ENCODE results near the gene ETFDH.
"Not testable (repeated sequence)": the region's sequence is repeated elsewhere in the genome, so short reads cannot be mapped to it uniquely, and the experiment has no call there.

The ETFDH gene

DNA sequence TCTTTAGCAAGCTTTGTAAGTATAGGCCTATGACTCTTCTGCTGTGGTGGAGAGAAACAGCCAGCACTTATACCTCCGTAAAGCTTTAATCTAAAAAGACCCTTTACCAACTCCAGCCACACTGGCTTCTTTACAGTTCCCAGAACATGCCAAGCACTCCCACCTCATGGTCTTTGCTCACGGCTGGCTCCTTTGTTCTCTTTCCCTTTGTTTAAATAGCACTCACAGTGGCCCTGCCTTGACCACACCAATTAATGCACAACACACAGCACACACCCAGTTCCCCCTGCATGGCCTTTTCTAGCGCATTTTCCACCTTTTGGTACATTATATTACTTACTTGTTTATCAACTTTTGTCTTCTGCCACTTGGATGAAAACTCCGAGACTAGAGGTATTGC is 32.2 kb downstream of the ETFDH start:
- Mint-ChIP-seq H3K36me3 (ENCODE audit: insufficient read depth) (peaks cover 16% of the 10 kb centered on the region), H3K27ac (ENCODE audit: low read depth) (no peak overlapping the region), H3K4me3 (no peak overlapping the region), H3K9me3 (no peaks in the 10 kb centered on the region), H3K27me3 (no peaks in the 10 kb centered on the region), H3K4me1 (no peaks in the 10 kb centered on the region)
- DNase-seq (ENCODE audit: low spot score in 2 of 2) (no peak), ATAC-seq (replicated peaks; ENCODE audit: extremely low read depth, poor library complexity, severe bottlenecking) (no peak)

DNA sequence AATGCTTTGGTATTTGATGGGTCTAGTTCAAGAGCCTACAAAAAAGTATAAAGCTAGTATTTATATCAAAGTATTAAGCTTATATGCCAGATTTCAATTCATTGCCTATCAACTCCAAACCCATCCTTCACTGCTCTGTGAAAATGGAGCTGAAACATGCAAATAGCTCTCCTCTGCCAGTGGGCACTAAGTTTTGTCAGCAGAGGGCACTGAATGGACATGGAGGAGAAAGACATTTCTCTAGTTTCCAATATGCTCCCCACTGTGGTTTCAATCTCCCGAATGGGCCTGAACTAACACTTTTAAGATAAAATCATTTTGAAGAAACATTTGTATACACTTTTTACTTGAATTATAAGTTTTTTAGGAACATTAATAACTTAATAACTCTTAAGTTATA is 38.7 kb downstream of the ETFDH start:
- no peak for DNase-seq (ENCODE audit: low spot score in 2 of 2)
- H3K9me3 Mint-ChIP-seq = no peaks in the 10 kb centered on the region
- no peaks in the 10 kb centered on the region for H3K4me1 Mint-ChIP-seq
- H3K4me3 Mint-ChIP-seq = no peak overlapping the region
- no peaks in the 10 kb centered on the region for H3K27me3 Mint-ChIP-seq
- H3K36me3 Mint-ChIP-seq (ENCODE audit: insufficient read depth) = peaks cover 69% of the 10 kb centered on the region
- ATAC-seq (replicated peaks; ENCODE audit: extremely low read depth, poor library complexity, severe bottlenecking) = no peak
- peak overlapping the region; percentile 19 for H3K27ac Mint-ChIP-seq (ENCODE audit: low read depth)

DNA sequence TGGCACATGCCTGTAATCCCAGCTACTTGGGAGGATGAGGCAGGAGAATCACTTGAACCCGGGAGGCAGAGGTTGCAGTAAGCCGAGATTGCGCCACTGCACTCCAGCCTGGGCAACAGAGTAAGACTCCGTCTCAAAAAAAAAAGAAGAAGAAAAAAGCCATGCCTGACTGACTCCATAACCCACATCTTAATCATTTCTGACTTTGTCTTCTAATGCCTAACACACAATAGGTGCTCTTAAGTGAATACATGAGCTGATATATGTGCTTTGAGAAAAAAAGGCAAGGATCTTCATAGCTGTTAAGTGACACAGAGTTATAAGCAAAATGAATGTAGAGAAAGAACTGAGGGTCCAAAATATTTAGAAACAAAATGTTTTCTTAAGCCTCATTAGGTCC is 40.5 kb downstream of the ETFDH start:
- not testable (repeated sequence) for DNase-seq (ENCODE audit: low spot score in 2 of 2); ATAC-seq (replicated peaks; ENCODE audit: extremely low read depth, poor library complexity, severe bottlenecking); H3K9me3 Mint-ChIP-seq; H3K4me1 Mint-ChIP-seq; H3K27me3 Mint-ChIP-seq; H3K4me3 Mint-ChIP-seq
- Mint-ChIP-seq H3K27ac (ENCODE audit: low read depth) (peak overlapping the region; percentile 51), H3K36me3 (ENCODE audit: insufficient read depth) (peaks cover 76% of the 10 kb centered on the region)

DNA sequence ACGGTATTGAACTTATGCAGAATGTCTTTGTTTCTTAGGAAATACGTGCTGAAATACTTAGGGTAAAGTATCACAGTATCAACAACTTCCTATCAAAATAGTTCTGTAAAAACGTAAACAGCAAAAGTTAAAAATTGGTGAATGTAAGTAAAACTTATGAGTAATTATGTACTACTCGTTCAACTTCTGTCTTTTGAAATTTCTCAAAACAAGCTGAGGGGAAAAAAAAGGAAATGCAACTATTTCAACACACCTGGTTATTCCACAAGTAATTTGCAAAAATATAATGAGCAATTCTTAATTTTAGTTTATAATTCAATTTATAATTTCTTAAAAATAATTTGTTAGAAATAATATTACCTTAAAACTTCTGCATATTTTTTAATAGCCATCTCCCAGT is 42.8 kb downstream of the ETFDH start:
- Mint-ChIP-seq H3K4me3 (no peak overlapping the region), H3K27me3 (no peaks in the 10 kb centered on the region), H3K9me3 (no peaks in the 10 kb centered on the region), H3K27ac (ENCODE audit: low read depth) (no peak overlapping the region), H3K4me1 (peaks cover 17% of the 10 kb centered on the region), H3K36me3 (ENCODE audit: insufficient read depth) (peaks cover 79% of the 10 kb centered on the region)
- ATAC-seq (replicated peaks; ENCODE audit: extremely low read depth, poor library complexity, severe bottlenecking) = no peak
- DNase-seq (ENCODE audit: low spot score in 2 of 2) = no peak

DNA sequence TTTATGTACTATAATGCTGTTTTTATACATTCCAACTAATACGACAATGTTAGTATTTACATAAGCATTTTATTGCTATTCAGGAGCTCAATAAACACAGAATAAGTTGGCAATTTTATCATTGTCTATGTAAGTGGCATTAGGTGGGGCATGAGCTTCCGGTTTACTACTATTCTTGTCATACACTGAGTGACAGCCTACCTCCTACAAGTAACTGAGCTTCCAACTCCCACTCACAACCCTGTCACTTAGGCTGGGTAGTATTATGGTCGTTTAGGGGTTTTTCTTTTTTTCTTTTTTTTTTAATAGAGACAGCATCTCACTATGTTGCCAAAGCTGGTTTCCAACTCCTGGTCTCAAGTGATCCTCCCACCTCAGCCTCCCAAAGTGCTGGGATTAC is 43.7 kb downstream of the ETFDH start:
- Mint-ChIP-seq H3K4me1 (peaks cover 17% of the 10 kb centered on the region), H3K27ac (ENCODE audit: low read depth) (no peak overlapping the region), H3K4me3 (no peak overlapping the region), H3K9me3 (no peaks in the 10 kb centered on the region), H3K27me3 (no peaks in the 10 kb centered on the region), H3K36me3 (ENCODE audit: insufficient read depth) (peaks cover 77% of the 10 kb centered on the region)
- ATAC-seq (replicated peaks; ENCODE audit: extremely low read depth, poor library complexity, severe bottlenecking) = no peak
- DNase-seq (ENCODE audit: low spot score in 2 of 2) = no peak

DNA sequence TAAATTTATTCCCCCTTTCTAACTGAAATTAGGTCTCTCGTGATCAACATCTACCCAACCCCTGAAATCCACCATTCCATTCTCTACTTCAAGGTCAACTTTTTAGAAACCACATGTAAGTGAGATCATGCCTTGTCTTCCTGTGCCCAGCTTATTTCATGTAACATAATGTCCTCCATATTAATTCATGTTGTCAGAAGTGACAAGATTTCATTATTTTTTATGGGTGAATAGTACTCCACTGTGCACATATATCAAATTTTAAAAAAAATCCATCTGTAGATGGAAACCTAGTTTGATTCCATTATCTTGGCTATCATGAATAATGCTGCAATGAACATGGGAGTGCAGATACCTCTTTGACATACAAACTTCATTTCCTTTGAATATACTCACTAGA is 49.6 kb downstream of the ETFDH start:
- peak overlapping the region; percentile 95 for H3K4me3 Mint-ChIP-seq
- H3K36me3 Mint-ChIP-seq (ENCODE audit: insufficient read depth) = peaks cover 43% of the 10 kb centered on the region
- ATAC-seq (replicated peaks; ENCODE audit: extremely low read depth, poor library complexity, severe bottlenecking) (no peak), DNase-seq (ENCODE audit: low spot score in 2 of 2) (no peak)
- peaks cover 9% of the 10 kb centered on the region for H3K27me3 Mint-ChIP-seq
- H3K4me1 Mint-ChIP-seq = peaks cover 51% of the 10 kb centered on the region
- peak overlapping the region; percentile 97 for H3K27ac Mint-ChIP-seq (ENCODE audit: low read depth)
- no peaks in the 10 kb centered on the region for H3K9me3 Mint-ChIP-seq

DNA sequence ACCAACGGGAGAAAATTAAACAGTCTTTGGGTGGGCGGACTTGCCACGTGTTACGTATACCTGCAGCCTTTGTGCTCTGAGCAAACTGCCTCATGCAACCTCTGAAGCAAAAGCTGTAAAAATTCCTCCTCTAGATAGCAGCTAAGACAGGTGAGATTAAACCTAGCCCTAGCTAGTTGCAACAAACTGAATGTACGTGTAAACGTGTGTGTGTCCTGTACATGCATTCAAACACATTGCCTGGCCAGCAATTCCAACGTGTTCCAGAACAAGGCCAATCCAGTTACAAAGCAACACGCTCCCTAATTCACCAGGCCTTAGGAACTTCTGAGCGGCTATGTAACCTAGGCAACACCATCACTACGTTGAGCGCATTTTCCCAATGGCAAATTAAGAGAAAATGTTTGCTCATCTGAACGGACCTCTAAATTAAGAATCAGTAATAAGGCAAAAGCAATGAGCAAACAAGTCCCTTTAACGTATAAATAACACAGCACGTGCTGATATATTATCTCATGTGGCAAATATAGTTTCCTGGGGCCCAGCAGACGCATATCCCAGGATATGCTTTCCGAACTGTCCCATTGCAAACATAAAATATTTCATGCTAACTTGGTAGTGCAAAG is 50.3 kb downstream of the ETFDH start:
- peaks cover 38% of the 10 kb centered on the region for H3K36me3 Mint-ChIP-seq (ENCODE audit: insufficient read depth)
- H3K4me3 Mint-ChIP-seq = peak overlapping the region; percentile 95
- H3K27ac Mint-ChIP-seq (ENCODE audit: low read depth) = peak overlapping the region; percentile 97
- ATAC-seq (replicated peaks; ENCODE audit: extremely low read depth, poor library complexity, severe bottlenecking) (peak; percentile 13), DNase-seq (ENCODE audit: low spot score in 2 of 2) (no peak)
- H3K4me1 Mint-ChIP-seq = peaks cover 51% of the 10 kb centered on the region
- peaks cover 16% of the 10 kb centered on the region for H3K27me3 Mint-ChIP-seq
- H3K9me3 Mint-ChIP-seq = no peaks in the 10 kb centered on the region

DNA sequence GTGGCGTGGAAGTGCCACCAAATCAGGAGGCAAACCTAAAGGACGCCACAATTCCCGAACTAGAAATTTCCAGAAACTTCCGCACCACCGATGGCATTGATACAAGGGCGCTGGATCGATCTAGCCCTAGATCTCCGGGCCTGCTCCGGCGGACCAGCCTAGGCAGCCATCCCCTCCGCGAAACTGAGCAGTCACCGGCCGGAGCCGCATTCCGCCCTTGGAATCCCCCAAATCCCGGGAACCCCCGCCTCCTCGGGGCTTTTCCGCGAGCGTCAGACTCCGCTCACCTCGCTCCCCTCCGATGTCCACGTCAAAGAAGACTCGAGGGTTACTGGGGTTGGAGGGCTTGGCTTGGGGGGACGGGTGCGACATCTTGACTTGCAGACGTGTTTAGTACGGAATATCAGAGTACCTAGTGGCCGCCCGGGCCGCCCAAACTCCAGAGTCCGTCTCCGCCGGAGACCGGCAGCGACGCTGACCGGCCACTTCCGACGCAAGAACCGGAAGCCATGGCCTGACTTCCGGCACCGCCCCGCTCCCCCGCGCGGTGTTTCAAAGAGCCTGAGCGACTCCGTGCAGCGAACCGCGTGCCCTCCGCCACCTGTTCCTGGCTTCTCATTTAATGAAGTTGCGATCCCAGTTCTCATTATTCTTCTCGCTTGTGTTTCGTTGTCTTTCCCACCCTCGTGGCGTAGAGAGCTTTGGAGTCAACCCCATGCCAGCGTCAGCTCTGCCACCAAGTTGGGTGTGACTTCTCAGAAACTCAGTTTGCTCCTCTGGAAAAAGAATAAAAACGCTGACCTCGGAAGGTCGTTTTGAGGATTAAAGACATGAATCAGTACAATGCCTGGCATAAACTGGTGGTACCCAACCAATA is 51.1 kb downstream of the ETFDH start, which contains the start of gene PPID:
Gene PPID, minus strand, starts transcription at position 480 of the 877 bp plus-strand sequence. Its CDS starts 108 bp downstream, at position 372.
- ATAC-seq (replicated peaks; ENCODE audit: extremely low read depth, poor library complexity, severe bottlenecking) (peak; percentile 84), DNase-seq (ENCODE audit: low spot score in 2 of 2) (peak; percentile 55 to 68)
- Mint-ChIP-seq H3K36me3 (ENCODE audit: insufficient read depth) (peaks cover 31% of the 10 kb centered on the region), H3K4me3 (peak within 1 kb of the TSS; percentile 95), H3K4me1 (peaks cover 44% of the 10 kb centered on the region), H3K27me3 (peaks cover 21% of the 10 kb centered on the region), H3K9me3 (no peaks in the 10 kb centered on the region), H3K27ac (ENCODE audit: low read depth) (peak within 1 kb of the TSS; percentile 97)

DNA sequence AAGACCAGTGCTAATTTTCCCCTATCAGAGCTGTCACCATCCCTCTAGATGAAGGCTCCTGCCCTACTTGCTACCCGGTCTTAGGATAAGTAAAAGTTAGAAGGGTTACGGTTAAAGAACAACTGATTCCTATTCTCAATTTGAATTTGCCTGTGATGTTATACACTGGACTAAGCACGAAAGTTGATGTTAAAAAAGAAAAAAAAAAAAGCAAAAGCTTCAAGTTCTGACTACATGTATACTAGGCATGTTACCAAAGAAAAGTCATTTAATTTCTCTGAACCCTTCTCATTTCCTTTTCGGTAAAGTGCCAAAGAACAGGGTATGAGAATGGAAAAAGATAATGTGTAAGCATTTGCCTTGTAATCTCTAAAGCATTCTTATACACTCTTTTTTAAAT is 52.5 kb downstream of the ETFDH start:
- H3K4me3 Mint-ChIP-seq = peak overlapping the region; percentile 95
- no peak for DNase-seq (ENCODE audit: low spot score in 2 of 2)
- peaks cover 36% of the 10 kb centered on the region for H3K27me3 Mint-ChIP-seq
- no peaks in the 10 kb centered on the region for H3K9me3 Mint-ChIP-seq
- no peak for ATAC-seq (replicated peaks; ENCODE audit: extremely low read depth, poor library complexity, severe bottlenecking)
- H3K36me3 Mint-ChIP-seq (ENCODE audit: insufficient read depth) = peaks cover 18% of the 10 kb centered on the region
- peak overlapping the region; percentile 97 for H3K27ac Mint-ChIP-seq (ENCODE audit: low read depth)
- peaks cover 35% of the 10 kb centered on the region for H3K4me1 Mint-ChIP-seq

DNA sequence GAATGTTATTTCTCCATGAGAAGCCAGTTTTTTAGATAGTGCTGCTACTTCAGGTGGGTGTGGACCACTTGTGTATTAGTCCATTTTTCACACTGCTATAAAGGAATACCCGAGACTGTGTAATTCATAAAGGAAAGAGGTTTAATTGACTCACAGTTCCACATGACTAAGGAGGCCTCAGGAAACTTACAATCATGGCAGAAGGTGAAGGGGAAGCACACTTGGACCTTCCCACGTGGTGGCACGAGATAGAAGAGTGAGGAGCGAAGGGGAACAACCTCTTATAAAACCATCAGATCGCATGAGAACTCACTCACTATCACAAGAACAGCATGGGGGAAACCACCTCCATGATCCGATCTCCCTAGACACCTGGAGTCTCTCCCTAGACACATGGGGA is 54.5 kb downstream of the ETFDH start:
- peaks cover 10% of the 10 kb centered on the region for H3K36me3 Mint-ChIP-seq (ENCODE audit: insufficient read depth)
- ATAC-seq (replicated peaks; ENCODE audit: extremely low read depth, poor library complexity, severe bottlenecking) = no peak
- no peak for DNase-seq (ENCODE audit: low spot score in 2 of 2)
- no peaks in the 10 kb centered on the region for H3K9me3 Mint-ChIP-seq
- H3K4me3 Mint-ChIP-seq = no peak overlapping the region
- peaks cover 53% of the 10 kb centered on the region for H3K27me3 Mint-ChIP-seq
- no peak overlapping the region for H3K27ac Mint-ChIP-seq (ENCODE audit: low read depth)
- peaks cover 25% of the 10 kb centered on the region for H3K4me1 Mint-ChIP-seq

DNA sequence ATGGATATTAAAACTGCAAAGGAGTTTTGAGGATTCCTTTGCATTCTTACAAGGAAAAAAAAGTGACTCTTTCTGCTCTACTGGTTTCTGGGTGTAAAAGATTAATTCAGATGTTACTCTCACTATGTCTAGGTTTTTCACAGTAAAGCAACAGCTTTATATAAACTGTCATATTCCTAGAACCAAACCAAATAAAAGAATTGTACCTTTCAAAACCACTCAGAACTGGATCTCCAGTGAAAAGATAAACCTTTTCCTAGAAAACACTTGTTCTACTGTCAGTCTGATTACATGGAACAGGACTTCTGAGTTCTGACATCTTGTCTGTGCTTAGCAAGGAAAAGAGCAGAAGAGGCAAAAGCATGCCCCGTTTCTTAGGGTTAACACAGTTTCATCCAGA is 56.1 kb downstream of the ETFDH start:
- H3K27me3 Mint-ChIP-seq = peaks cover 69% of the 10 kb centered on the region

DNA sequence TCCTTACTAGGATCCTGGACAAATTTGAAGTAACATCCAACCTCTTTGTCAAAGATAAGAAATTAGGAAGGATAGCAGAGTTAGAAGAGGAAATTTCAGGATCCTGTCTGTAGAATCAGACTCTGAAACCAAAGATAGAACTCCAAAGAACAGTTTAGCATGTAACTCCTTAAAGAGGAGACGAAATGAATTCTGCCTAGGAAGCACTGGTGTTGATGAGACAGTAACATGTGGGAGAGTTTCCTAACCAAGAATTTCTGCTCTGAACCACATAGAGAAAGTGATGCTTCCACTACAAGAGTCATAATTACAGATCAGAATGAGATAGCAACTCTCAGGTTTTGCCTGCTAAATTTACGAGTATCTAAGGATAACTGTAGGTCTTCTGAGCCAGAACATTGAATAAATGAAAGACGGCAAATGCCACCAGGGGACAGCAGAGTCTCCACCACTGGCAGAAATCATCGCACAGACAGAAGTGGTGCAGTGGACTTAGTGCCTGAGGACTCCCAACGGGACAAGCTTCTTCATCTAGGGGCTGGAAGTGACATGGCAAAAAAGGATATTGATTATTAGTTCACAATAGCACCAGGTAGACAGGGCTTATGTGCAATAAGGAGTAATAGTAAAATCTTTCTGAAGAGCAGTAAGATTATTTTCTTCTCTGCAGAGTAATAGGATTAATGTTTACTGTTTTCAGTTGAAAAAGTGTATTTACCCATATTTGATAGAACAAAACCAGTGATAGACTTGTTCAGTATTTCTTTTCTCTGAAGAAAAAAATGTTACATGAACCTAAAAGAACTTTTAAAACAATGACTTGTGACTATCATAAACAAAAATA is 57.8 kb downstream of the ETFDH start:
- no peaks in the 10 kb centered on the region for H3K36me3 Mint-ChIP-seq (ENCODE audit: insufficient read depth)
- no peak overlapping the region for H3K27ac Mint-ChIP-seq (ENCODE audit: low read depth)
- DNase-seq (ENCODE audit: low spot score in 2 of 2) (peak in 1 of 2 donors; percentile 12), ATAC-seq (replicated peaks; ENCODE audit: extremely low read depth, poor library complexity, severe bottlenecking) (peak; percentile 54)
- no peaks in the 10 kb centered on the region for H3K4me1 Mint-ChIP-seq
- peaks cover 74% of the 10 kb centered on the region for H3K27me3 Mint-ChIP-seq
- H3K4me3 Mint-ChIP-seq = no peak overlapping the region
- H3K9me3 Mint-ChIP-seq = no peaks in the 10 kb centered on the region

More for the DNA sequence above, 56.1 kb downstream of the ETFDH start:
- Mint-ChIP-seq H3K36me3 (ENCODE audit: insufficient read depth) (peaks cover 6% of the 10 kb centered on the region), H3K4me1 (peaks cover 11% of the 10 kb centered on the region), H3K27ac (ENCODE audit: low read depth) (no peak overlapping the region), H3K4me3 (no peak overlapping the region), H3K9me3 (no peaks in the 10 kb centered on the region)
- DNase-seq (ENCODE audit: low spot score in 2 of 2) (no peak), ATAC-seq (replicated peaks; ENCODE audit: extremely low read depth, poor library complexity, severe bottlenecking) (no peak)
